K562 (cell line): Measurements from ENCODE around the gene LAMTOR4. TPM values are rescaled to one million over a fixed set of nuclear protein-coding genes. Genes with fewer than 3 reads are reported as not detected.
"Not testable (repeated sequence)": the region's sequence is repeated elsewhere in the genome, so short reads cannot be mapped to it uniquely, and the experiment has no call there.

Source experiments
- ATAC-seq: fragments of 200-7000 bp; cut with Tn5 transposase; 3 replicates; pipeline ENCODE4 v1.9.1; 2020; ENCODE audit warnings: moderate library complexity
- BruUV-seq: library from RNA; stranded (reverse); fragments of 400-500 nt; replicated peaks from 2 replicates; lab custom pipeline; 2021; lab: Mats Ljungman, UMichigan
- CTCF ChIA-PET: fragments of 300-600 bp; formaldehyde crosslinking; extraction: SDS; loops from one replicate; lab custom pipeline; 2021; ENCODE audit warnings: low intra/inter-chr PET ratio; lab: Yijun Ruan, JAX
- POLR2A ChIA-PET: fragments of 300-600, 350-650 bp; sonication (Branson Sonifier 250); formaldehyde crosslinking; extraction: SDS; loops from one replicate; lab custom pipeline; 2021; ENCODE audit warnings: antibody characterized with exemption, inconsistent platforms; lab: Yijun Ruan, JAX
- DNase-seq, 4 experiments: peaks; one replicate each; pipeline versions ENCODE4 v3.0.0 to v3.0.0-alpha.2; 2011 to 2018; ENCODE audit warnings: low spot score in 3 of 4, mixed read lengths in 3 of 4; ENCODE audit errors: extremely low read depth in 1 of 4
- FAIRE-seq: peaks from 2 replicates; lab custom pipeline; 2011; peaks lifted over from hg19 to GRCh38; lab: Jason Lieb, UNC
- H2AFZ ChIP-seq: 2 replicates; pipeline ENCODE4 v1.6.0; 2011; ENCODE audit warnings: low read depth, low read length, control low read depth, inconsistent platforms
- H3K27ac ChIP-seq: fragments of 200-600 bp; 3 replicates; pipeline ENCODE4 v1.8.0; 2011; ENCODE audit warnings: low read depth, mild to moderate bottlenecking, control low read depth, inconsistent platforms, low read length, moderate library complexity, mixed read lengths; ENCODE audit errors: extremely low read depth
- H3K27me3 ChIP-seq, 2 experiments: fragments of 300-600 bp in 1 of 2; 2 replicates in 1 of 2; 3 replicates in 1 of 2; pipeline versions ENCODE4 v1.6.0 to v1.8.0; 2011; ENCODE audit warnings: inconsistent platforms in 2 of 2, low read length in 2 of 2, mild to moderate bottlenecking in 1 of 2, mixed read lengths in 1 of 2, moderate library complexity in 1 of 2; ENCODE audit not compliant: control insufficient read depth in 2 of 2, insufficient read depth in 2 of 2
- H3K36me3 ChIP-seq: fragments of 300-600 bp; 3 replicates; pipeline ENCODE4 v1.8.0; 2011; ENCODE audit warnings: mild to moderate bottlenecking, low read length, inconsistent platforms; ENCODE audit not compliant: control insufficient read depth, insufficient read depth
- H3K4me1 ChIP-seq, 2 experiments: fragments of 200-600 bp in 1 of 2; replicated peaks in 1 of 2; 2 replicates in 1 of 2; 3 replicates in 1 of 2; pipeline versions ENCODE4 v1.5.1 to v1.8.0; 2011; ENCODE audit warnings: inconsistent platforms in 2 of 2, low read length in 2 of 2, mild to moderate bottlenecking in 1 of 2, mixed read lengths in 1 of 2, moderate library complexity in 1 of 2; ENCODE audit not compliant: control insufficient read depth in 2 of 2, insufficient read depth in 2 of 2
- H3K4me2 ChIP-seq: 2 replicates; pipeline ENCODE4 v1.6.1; 2011; ENCODE audit warnings: low read length, control low read depth, inconsistent platforms, mixed read lengths; ENCODE audit not compliant: insufficient read depth
- H3K4me3 ChIP-seq: fragments of 200-600 bp; sonication (generic), shearing (Covaris generic); 2 replicates; pipeline ENCODE4 v1.5.1; 2016; ENCODE audit warnings: control low read depth, inconsistent platforms
- H3K79me2 ChIP-seq: fragments of 200-600 bp; 3 replicates; pipeline ENCODE4 v1.8.0; 2011; ENCODE audit warnings: low read length, inconsistent platforms; ENCODE audit not compliant: control insufficient read depth, insufficient read depth
- H3K9ac ChIP-seq, 2 experiments: 2 replicates each; pipeline versions ENCODE4 v1.6.0 to v1.6.1; 2011; ENCODE audit warnings: low read depth in 2 of 2, low read length in 2 of 2, control low read depth in 1 of 2, inconsistent platforms in 1 of 2, mild to moderate bottlenecking in 1 of 2, mixed read lengths in 1 of 2; ENCODE audit not compliant: insufficient read depth in 1 of 2
- H3K9me1 ChIP-seq: one replicate; pipeline ENCODE4 v1.6.0; 2011; ENCODE audit warnings: inconsistent platforms, mild to moderate bottlenecking, low read length, moderate library complexity; ENCODE audit not compliant: control insufficient read depth, insufficient read depth
- H3K9me3 ChIP-seq: replicated peaks from 2 replicates; pipeline ENCODE4 v1.5.1; 2011; ENCODE audit warnings: low read depth, low read length, inconsistent platforms; ENCODE audit not compliant: control insufficient read depth, insufficient read depth
- H4K20me1 ChIP-seq: replicated peaks from 2 replicates; pipeline ENCODE4 v1.6.1; 2011; ENCODE audit warnings: low read length, inconsistent platforms, mixed read lengths; ENCODE audit not compliant: control insufficient read depth, insufficient read depth
- ARID1B ChIP-seq: fragments of 450-650 bp; IDR thresholded peaks from 2 replicates; pipeline ENCODE4 v1.6.1; 2016; ENCODE audit warnings: antibody characterized with exemption, mild to moderate bottlenecking, inconsistent platforms
- CBFA2T2 ChIP-seq: fragments of 450-650 bp; conservative IDR thresholded peaks from 2 replicates; pipeline ENCODE4 v1.6.1; 2017; ENCODE audit warnings: mild to moderate bottlenecking
- CBFA2T3 ChIP-seq: fragments of 450-650 bp; IDR thresholded peaks from 2 replicates; pipeline ENCODE4 v1.6.1; 2017
- CEBPB ChIP-seq: fragments of 450-650 bp; IDR thresholded peaks from 2 replicates; pipeline ENCODE4 v1.6.1; 2016; ENCODE audit warnings: missing genetic modification characterization, missing compliant biosample characterization
- CEBPG ChIP-seq, 3 experiments: fragments of 200-800 bp in 1 of 3; sonication (Bioruptor generic) in 1 of 3; sonication (generic) in 1 of 3; formaldehyde crosslinking in 1 of 3; IDR thresholded peaks in 2 of 3; conservative IDR thresholded peaks in 1 of 3; 2 replicates each; pipeline versions ENCODE4 v1.6.1 to v1.8.0; 2016 to 2022; ENCODE audit warnings: missing compliant biosample characterization in 2 of 3, missing genetic modification characterization in 2 of 3, mild to moderate bottlenecking in 1 of 3, missing genetic modification reagents in 1 of 3
- DPF2 ChIP-seq: fragments of 450-650 bp; IDR thresholded peaks from 2 replicates; pipeline ENCODE4 v1.6.1; 2016
- FOSL1 ChIP-seq: fragments of 200-800 bp; sonication (Bioruptor generic); conservative IDR thresholded peaks from 2 replicates; pipeline ENCODE4 v1.6.1; 2016; ENCODE audit warnings: missing genetic modification characterization, missing compliant biosample characterization
- KDM1A ChIP-seq, 2 experiments: fragments of 450-650 bp; IDR thresholded peaks; 2 replicates each; pipeline ENCODE4 v1.6.1; 2016; ENCODE audit warnings: mild to moderate bottlenecking in 2 of 2
- RCOR1 ChIP-seq, 2 experiments: IDR thresholded peaks; 2 replicates each; pipeline ENCODE4 v1.6.1; 2012; ENCODE audit warnings: low read depth in 2 of 2, low read length in 2 of 2, borderline replicate concordance in 1 of 2, improper control_type of control experiment in 1 of 2
- TAL1 ChIP-seq: fragments of 450-650 bp; IDR thresholded peaks from 2 replicates; pipeline ENCODE4 v1.6.1; 2016; ENCODE audit warnings: mild to moderate bottlenecking
- TEAD4 ChIP-seq, 2 experiments: sonication (generic) in 1 of 2; formaldehyde crosslinking in 1 of 2; IDR thresholded peaks; 2 replicates each; pipeline versions ENCODE4 v1.6.1 to v1.8.0; 2012 to 2022; ENCODE audit warnings: borderline replicate concordance in 1 of 2, inconsistent platforms in 1 of 2, low read length in 1 of 2, mild to moderate bottlenecking in 1 of 2, missing genetic modification reagents in 1 of 2
- TRIM24 ChIP-seq, 2 experiments: fragments of 450-650 bp; IDR thresholded peaks; 2 replicates each; pipeline ENCODE4 v1.6.1; 2016
- WGBS: fragments of 100-300 bp; shearing (Covaris generic); methylation state at CpG from one replicate; pipeline ENCODE4 v1.1.6; 2016; ENCODE audit warnings: low coverage, mixed read lengths; ENCODE audit not compliant: insufficient coverage; ENCODE audit errors: missing lambda C conversion rate; 5-methylcytosine and 5-hydroxymethylcytosine counted together
- in situ Hi-C: fragments of 300-500 bp; cut with MboI; formaldehyde crosslinking; loops from 4 replicates; pipeline ENCODE4 v1.15.0; 2018; ENCODE audit warnings: inconsistent platforms, mixed read lengths
- intact Hi-C: fragments of 100-400 bp; cut with micrococcal nuclease; formaldehyde crosslinking; loops from 2 replicates; pipeline ENCODE4 v1.14.2; 2022
- polyA plus RNA-seq, 8 experiments: library from polyadenylated mRNA; depleted of rRNA in 4 of 8; stranded (reverse) in 5 of 8; unstranded in 3 of 8; fragments of >200 nt; fragmentation: Nextera tagmentation in 2 of 8; fragmentation: Illumina TruSeq in 1 of 8; extraction: Ambion mirVana in 2 of 8; extraction: Trizol in 1 of 8; gene quantifications; 2 replicates each; pipeline versions ENCODE4 v1.2.1 to v1.2.3, GENCODE V29; 2011 to 2014; ENCODE audit warnings: inconsistent platforms in 1 of 8, missing spikeins in 1 of 8
- total RNA-seq, 7 experiments: library from RNA; depleted of rRNA in 6 of 7; stranded (reverse); fragments of >200 nt in 6 of 7; fragmentation: Illumina TruSeq in 2 of 7; extraction: Trizol in 2 of 7; gene quantifications; 2 replicates each; pipeline versions ENCODE4 v1.2.1 to v1.2.3, GENCODE V29; 2011 to 2021; ENCODE audit warnings: low replicate concordance in 1 of 7

LAMTOR4 gene
- total and polyA plus RNA-seq, 9 of the 15 experiments (the other 6 are each of a cell fraction or from before 2014, with no cell fraction given): 79.6 to 314 (median 195) TPM

DNA sequence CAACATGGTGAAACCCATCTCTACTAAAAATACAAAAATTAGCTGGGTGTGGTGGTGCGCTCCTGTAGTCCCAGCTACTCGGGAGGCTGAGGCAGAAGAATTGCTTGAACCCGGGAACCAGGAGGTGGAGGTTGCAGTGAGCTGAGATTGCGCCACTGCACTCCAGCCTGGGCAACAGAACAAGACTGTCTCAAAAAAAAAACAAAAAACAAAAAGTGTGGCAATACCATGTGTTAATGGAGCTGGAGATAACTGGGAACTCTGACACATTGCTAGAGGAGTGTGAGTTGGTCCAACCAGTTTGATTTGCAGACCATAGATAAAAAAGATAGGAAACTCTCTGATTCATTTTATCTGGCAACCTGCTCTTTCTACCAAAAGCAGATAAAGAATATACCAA, 2.4 kb upstream of the LAMTOR4 start:
- peaks cover 5 to 22% of the 10 kb centered on the region in 2 experiments; a peak in 4 of 5 replicates for H3K4me1 ChIP-seq
- H4K20me1 ChIP-seq; H3K9me1 ChIP-seq; DNase-seq; H3K4me2 ChIP-seq; ATAC-seq; FAIRE-seq; H3K36me3 ChIP-seq; in situ Hi-C loops; H3K27ac ChIP-seq; H3K9ac ChIP-seq; H3K4me3 ChIP-seq; H3K27me3 ChIP-seq; TF ChIP-seq TEAD4 (CRISPR knock-in tag; IDR thresholded peaks at IDR 0.05; ENCODE audit: borderline replicate concordance): not testable (repeated sequence)
- POLR2A ChIA-PET: interaction anchor here (0.7 to 1.8 kb wide), 2 partner anchors 13 to 189 kb away, joined by 3 read pairs; no protein-coding TSS in a partner anchor
- CTCF ChIA-PET: interaction anchor here (0.6 kb wide), 1 partner anchor 232 kb away, joined by 4 read pairs; no protein-coding TSS in a partner anchor
- H3K79me2 ChIP-seq: peaks cover 18% of the 10 kb centered on the region
- TF ChIP-seq KDM1A (IDR thresholded peaks at IDR 0.05): peak in 1 of 2 experiments; percentile 44; a peak in 1 of 4 replicates
- TF ChIP-seq ARID1B: peak; percentile 36
- TF ChIP-seq CEBPG (CRISPR knock-in tag; IDR thresholded peaks at IDR 0.05): peak; percentile 36; the same call in 1 of the 2 replicates
- TF ChIP-seq CEBPG (tag; conservative IDR thresholded peaks at IDR 0.05 in 1 of 2, IDR thresholded peaks at IDR 0.05 in 1 of 2): peak; percentile 34 to 84; a peak in 3 of 4 replicates
- TF ChIP-seq DPF2: peak; percentile 36; the same call in 1 of the 2 replicates
- peak; percentile 85 for TF ChIP-seq CEBPB (tag)
- peak; percentile 67 for TF ChIP-seq CBFA2T3
- TF ChIP-seq TEAD4 (IDR thresholded peaks at IDR 0.05; ENCODE audit: low read length): 0 out of 2 replicates have a peak, but pooled peaks have one; percentile 23
- TF ChIP-seq TRIM24 (IDR thresholded peaks at IDR 0.05): peak; percentile 24 to 39; a peak in 1 of 4 replicates
- TF ChIP-seq CBFA2T2: peak; percentile 40; the same call in 1 of the 2 replicates
- peak; percentile 73 for TF ChIP-seq FOSL1 (tag)
- TF ChIP-seq RCOR1 (IDR thresholded peaks at IDR 0.05; ENCODE audit: borderline replicate concordance in 1 of 2, low read depth in 2 of 2, low read length in 2 of 2): peak in 1 of 2 experiments; percentile 34; a peak in 1 of 4 replicates
- TF ChIP-seq TAL1: peak; percentile 6; the same call in 1 of the 2 replicates
- TF ChIP-seq, all 486 proteins: peak for 12; not testable (repeated sequence) for 474
- H3K9me3 ChIP-seq, intact Hi-C loops, BruUV-seq, H2AFZ ChIP-seq: not testable (repeated sequence)
- WGBS: 66% methylated on average over 4 of the region's 4 CpGs
